CD4-positive, alpha-beta T cell treated with Interleukin-12 subunit alpha and Interleukin-12 subunit beta, for 1 hour (primary cell): ENCODE data around the gene ASMTL.
A peak's percentile ranks its signal among the peaks of the same experiment; 100 is the strongest.
"Not testable (repeated sequence)": the region's sequence is repeated elsewhere in the genome, so short reads cannot be mapped to it uniquely, and the experiment has no call there.

Source experiments
- DNase-seq: peaks from one replicate; pipeline ENCODE4 v3.0.0-alpha.2; 2020

Gene ASMTL

GRCh38 chrX:1453395-1453783 is 680 bp upstream of the ASMTL start:
- peak; percentile 83 for DNase-seq

GRCh38 chrX:1451661-1452515 is 821 bp downstream of the ASMTL start:
- DNase-seq: no peak

GRCh38 chrX:1451251-1451660 is 1.5 kb downstream of the ASMTL start:
- no peak for DNase-seq

GRCh38 chrX:1450361-1451161 is 2.1 kb downstream of the ASMTL start:
- no peak for DNase-seq

- no peak for DNase-seq
Observed at GRCh38 chrX:1449823-1450149, 2.9 kb downstream of the ASMTL start.

GRCh38 chrX:1449036-1449822 is 3.5 kb downstream of the ASMTL start:
- DNase-seq: no peak

GRCh38 chrX:1448573-1449001 is 4.1 kb downstream of the ASMTL start:
- not testable (repeated sequence) for DNase-seq

GRCh38 chrX:1447969-1448572 is 4.6 kb downstream of the ASMTL start:
- DNase-seq: not testable (repeated sequence)

- not testable (repeated sequence) for DNase-seq
Observed at GRCh38 chrX:1446984-1447968, 5.4 kb downstream of the ASMTL start.

GRCh38 chrX:1444561-1445500 is 7.9 kb downstream of the ASMTL start:
- no peak for DNase-seq

- DNase-seq: no peak
Observed at GRCh38 chrX:1443496-1444075, 9.1 kb downstream of the ASMTL start.

GRCh38 chrX:1442724-1443367 is 9.9 kb downstream of the ASMTL start:
- DNase-seq: no peak

- DNase-seq: no peak
Observed at GRCh38 chrX:1442016-1442665, 10.6 kb downstream of the ASMTL start.

- no peak for DNase-seq
Observed at GRCh38 chrX:1440506-1440905, 12.2 kb downstream of the ASMTL start.

GRCh38 chrX:1435241-1435895 is 17.3 kb downstream of the ASMTL start:
- DNase-seq: no peak

GRCh38 chrX:1434871-1435240 is 17.9 kb downstream of the ASMTL start:
- no peak for DNase-seq

- no peak for DNase-seq
Observed at GRCh38 chrX:1433646-1434357, 18.9 kb downstream of the ASMTL start.

- DNase-seq: no peak
Observed at GRCh38 chrX:1430451-1430850, 22.3 kb downstream of the ASMTL start.
